HL-60/S4 treated with retinoic acid at 250 ng/mL for 4 days and 3 days (cell line): ENCODE results near the gene SP140.
"Not testable (repeated sequence)": the region's sequence is repeated elsewhere in the genome, so short reads cannot be mapped to it uniquely, and the experiment has no call there.

Source experiments
- in situ Hi-C: fragments of 300-500 bp; cut with MboI; formaldehyde crosslinking; loops from 2 replicates; pipeline ENCODE4 v1.7.0; 2022; ENCODE audit warnings: low sequenced_read_pairs

Gene SP140

GRCh38 chr2:230222829-230223228, 2.7 kb upstream of the SP140 start:
- in situ Hi-C loops: loop anchor here (25.0 kb wide), 1 partner anchor 389 kb away; no protein-coding TSS in a partner anchor

GRCh38 chr2:230224458-230224857, 1.1 kb upstream of the SP140 start:
- in situ Hi-C loops: loop anchor here (25.0 kb wide), 1 partner anchor 388 kb away; no protein-coding TSS in a partner anchor

- in situ Hi-C loops: no loop called here
Observed at GRCh38 chr2:230226051-230226551, 565 bp downstream of the SP140 start.

GRCh38 chr2:230227216-230227615, 1.7 kb downstream of the SP140 start:
- in situ Hi-C loops: no loop called here

- in situ Hi-C loops: no loop called here
Observed at GRCh38 chr2:230230087-230230486, 4.6 kb downstream of the SP140 start.

GRCh38 chr2:230230496-230231200, 5.1 kb downstream of the SP140 start:
- in situ Hi-C loops: no loop called here

GRCh38 chr2:230231251-230231650, 5.7 kb downstream of the SP140 start:
- in situ Hi-C loops: no loop called here

GRCh38 chr2:230234122-230234722, 8.7 kb downstream of the SP140 start:
- in situ Hi-C loops: no loop called here

DNA sequence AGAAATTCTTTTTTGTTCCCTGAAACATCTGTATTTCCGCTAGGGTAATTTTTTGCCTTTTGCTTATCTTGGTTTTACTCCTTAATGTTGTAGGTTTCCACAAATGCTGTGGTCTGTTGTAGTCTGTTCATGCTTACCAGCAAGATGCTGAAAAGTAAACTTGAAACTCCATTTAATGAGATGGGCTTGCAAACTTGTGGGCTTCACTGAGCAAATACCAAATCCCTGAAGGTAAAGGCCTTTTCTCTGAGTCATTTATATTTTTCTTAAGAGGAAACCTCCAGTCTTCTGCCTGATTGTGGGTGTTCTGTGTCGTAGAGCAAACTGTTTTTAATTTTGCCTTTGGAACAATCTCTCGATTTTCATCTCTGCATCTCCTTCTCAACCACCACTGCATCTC, 9.3 kb downstream of the SP140 start:
- in situ Hi-C loops: no loop called here

DNA sequence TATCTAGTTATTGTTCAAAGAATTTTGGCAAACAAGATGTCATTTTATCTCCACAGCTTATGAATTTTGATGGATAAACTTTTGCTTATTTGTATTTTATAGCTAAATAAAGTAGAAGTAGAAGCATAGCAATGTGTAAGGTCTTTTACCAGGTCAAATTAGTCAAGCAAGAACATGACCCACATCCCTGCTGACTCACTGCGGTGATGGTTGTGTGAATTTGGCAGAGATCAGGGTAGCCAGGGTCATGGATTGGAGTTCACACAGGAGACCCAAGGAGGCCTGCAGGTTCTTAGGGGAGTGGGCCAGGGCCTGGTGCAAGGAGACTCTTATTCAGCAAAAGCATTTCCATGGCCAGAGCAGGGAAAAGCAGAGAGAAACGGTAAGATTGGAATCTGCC, 18.7 kb downstream of the SP140 start:
- in situ Hi-C loops: no loop called here

DNA sequence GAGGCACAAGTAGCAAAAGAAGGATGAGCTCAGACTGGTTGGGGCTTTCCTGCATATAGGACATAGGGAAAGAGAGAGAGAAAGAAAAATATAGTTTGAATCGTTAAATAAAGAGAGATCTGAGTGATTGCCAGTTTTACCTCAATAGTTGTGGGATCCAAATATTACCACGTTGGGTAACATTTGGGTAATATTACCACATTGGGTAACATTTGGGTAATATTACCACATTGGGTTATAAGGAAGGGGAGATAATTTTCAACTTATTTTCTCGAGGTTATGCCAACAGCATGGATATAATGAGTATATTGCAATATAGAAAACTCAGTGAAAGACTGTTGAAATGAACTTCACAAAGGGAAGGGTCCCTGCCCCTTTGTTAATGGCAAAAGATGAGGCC, 20.7 kb downstream of the SP140 start:
- in situ Hi-C loops: no loop called here

DNA sequence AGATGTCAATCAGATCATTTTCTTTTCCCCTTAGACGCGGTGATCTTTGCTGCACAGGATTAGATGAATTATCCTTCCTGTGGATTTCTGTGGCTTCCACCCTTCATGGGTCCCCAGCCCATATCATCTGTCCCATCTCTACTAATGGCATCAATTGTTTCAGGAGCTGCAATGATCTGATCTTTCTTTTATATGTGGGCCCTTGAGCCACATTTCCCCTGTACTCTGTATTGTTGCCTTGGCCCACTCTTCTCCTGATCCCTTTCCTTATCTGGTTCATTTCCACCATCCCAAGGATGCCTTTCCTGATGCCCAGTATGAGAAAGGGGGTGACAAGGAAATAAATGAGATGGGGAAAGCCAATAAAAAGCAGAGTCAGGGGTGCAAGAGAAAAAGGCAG, 24.7 kb downstream of the SP140 start:
- in situ Hi-C loops: no loop called here

- in situ Hi-C loops: no loop called here
Observed at GRCh38 chr2:230254152-230254881, 28.8 kb downstream of the SP140 start.

- in situ Hi-C loops: no loop called here
Observed at GRCh38 chr2:230256733-230257332, 31.3 kb downstream of the SP140 start.

DNA sequence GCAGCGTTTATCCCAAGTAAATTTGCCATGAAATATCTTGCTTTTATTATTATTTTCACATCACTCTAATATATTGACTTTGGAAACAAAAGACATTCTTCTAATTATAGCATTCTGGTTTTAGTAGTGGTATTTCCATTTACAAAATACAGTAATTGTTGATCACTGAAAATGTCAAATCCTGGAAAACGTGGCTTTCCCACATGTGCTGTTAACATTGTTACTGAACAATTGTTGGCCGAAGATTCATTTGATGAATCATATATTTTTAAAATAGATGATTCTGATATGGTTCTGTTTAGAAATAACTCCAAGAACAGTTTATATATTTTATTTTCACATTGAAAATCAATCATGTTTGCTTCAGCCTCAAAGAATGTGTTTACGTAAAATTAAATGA, 32.9 kb downstream of the SP140 start:
- in situ Hi-C loops: no loop called here

DNA sequence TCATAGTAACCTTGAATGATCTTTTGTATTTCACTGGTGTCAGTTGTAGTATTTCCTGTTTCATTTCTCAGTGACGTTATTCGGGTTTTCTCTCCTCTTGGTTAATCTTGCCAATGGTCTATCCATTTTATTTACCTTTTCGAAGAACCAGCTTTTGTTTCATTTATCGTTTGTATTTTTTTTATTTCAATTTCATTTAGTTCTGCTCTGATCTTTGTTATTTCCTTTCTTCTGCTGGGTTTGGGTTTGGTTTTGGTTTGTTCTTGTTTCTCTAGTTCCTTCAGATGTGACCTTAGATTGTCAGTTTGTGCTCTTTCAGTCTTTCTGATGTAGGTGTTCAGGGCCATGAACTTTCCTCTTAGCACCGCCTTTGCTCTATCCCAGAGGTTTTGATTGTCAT, 36.7 kb downstream of the SP140 start:
- in situ Hi-C loops: no loop called here

- in situ Hi-C loops: not testable (repeated sequence)
Observed at GRCh38 chr2:230264945-230265344, 39.4 kb downstream of the SP140 start.

DNA sequence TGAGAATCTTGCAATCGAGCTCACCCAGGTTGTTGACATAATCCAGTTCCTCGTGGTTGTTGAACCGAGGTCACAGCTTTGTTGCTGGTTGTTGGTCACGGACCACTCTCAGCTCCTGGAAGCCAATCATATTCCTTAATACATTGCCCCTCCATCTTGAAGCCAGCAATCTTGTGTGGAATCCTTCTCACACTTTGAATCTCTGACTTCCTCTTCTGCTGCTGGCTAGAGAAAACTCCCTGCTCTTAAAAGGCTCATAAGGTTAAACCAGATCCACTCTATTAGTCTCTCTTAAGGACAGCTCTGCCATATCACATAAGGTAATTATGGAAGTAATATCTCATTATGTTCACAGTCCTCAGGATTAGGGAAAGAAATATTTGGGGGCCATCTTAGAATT, 41.1 kb downstream of the SP140 start:
- in situ Hi-C loops: no loop called here

DNA sequence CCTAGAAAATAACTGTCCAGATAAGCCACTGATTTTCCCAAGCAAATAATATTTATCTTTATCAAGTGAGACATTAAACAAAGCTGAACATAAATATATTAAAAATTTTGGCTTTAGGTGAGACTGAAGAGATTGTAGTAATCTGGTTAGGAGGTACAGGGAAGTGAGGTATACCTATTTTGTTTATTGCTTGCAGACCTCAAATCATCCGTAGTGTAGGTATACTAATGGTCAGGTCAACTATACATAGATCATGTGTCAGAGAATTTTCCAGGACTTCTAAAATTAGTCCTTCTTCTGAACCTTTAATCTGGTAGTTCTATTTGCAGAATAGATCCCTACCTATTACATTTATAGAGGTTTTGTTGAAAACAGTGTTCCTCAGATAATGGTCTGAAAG, 41.5 kb downstream of the SP140 start:
- in situ Hi-C loops: no loop called here

DNA sequence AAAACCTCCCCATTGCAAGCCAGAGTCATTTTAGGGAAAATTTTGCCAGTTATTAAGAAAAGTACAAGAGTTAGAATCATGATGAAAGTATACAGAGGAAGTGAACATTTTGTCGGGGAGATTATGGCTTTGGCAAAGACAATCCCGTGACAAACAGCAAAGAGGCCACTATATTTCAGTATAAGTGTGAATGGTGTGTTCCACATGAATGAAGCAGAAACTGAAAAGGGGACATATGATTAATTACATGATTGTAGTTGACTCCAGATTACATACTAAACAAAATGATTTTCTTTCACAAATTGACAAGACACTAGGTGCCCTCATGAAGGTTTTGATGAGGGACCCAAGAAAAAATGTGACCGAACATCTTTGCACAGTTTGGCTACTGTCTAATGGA, 42.0 kb downstream of the SP140 start:
- in situ Hi-C loops: no loop called here

DNA sequence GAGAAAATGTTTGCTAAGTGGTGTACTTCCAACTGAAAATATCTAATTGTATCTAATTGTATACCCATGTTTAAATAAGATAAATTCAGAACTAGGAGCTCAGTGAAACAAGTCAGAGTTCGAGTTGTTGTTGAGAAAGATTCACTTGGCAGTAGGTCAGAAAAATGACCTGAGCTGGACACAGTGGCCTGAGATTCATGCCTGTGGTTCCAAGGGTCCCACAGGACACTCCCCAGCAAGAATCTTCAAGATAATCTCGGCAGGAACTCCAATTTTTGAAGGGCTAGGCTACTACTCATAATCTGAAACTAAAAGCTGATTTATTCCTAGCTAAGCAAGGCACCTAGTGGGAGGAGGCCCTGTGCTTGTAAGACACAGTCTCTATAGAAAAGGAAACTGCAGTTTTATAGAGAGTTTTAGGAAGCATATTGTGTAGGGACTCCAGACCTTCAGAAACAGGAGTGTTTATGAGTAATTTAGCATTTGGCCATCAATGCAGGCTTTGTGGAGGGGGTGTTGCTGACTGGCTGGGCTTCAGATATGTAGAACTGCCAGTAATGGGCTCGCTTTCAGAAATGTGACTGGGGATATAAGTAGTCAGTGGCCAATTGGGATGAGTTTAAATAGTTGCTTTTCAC, 43.2 kb downstream of the SP140 start:
- in situ Hi-C loops: no loop called here
